NCI-H345 treated with DMSO at 0.1 percent for 48 hours (cell line): ENCODE results near the gene C15orf39.
"Not testable (repeated sequence)": the region's sequence is repeated elsewhere in the genome, so short reads cannot be mapped to it uniquely, and the experiment has no call there.

ENCODE experiments used
- DNase-seq: peaks from one replicate; lab custom pipeline; 2025; ENCODE audit not compliant: unreplicated experiment; lab: John Stamatoyannopoulos, UW

Gene C15orf39

DNA sequence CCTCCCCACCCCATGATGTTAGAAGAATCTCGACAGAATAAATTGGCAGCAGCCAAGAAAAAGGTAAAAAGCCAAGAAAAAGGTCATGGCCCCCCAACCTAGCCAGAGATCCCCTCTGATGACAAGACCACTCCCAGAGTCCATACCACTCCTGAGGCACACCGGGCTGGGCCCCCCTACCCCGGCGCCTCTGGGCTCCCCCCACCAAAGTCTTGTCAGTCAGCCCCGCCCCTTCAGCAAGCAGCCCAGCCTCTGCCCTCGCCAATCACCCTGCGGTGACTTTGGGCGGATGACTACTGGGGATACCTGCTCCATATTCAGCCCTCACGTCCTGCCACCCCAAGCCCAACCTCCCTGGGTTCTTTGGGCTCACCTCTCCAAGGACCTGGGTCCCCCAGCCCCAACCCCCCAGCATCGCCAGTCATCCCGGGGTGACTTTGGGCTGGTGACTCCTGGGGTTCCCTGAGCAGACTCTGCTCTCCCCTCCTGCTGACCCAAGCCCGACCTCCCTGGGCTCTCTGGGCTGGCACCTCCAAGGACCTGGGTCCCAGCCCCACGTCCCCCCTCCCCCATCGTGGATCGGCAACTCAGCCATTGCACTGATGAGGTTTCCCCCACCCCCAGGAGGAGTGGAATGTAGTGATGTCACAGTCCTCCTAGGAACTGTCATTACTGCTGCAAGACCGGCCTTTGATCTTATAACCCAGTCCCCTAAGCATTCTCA lies 57.1 kb downstream of the C15orf39 start:
- not testable (repeated sequence) for DNase-seq

DNA sequence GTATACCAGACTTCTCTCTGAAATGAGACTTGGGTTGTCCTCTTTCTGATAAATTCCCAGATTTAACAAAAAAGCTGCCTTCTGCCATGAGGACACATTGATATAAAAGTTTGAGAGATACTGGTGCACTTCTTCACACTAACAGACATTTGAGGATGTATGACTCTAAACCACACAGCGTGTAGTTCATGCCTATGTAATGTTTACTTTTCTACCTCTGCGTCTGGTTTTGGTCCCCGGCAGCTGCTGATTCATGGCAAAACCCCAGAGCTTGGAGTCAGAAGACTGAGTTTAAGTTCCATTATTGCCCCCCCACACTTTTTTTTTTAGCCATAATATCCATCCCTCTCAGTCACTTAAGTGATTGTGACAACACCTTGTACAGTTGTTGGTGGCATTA lies 58.2 kb downstream of the C15orf39 start:
- DNase-seq = not testable (repeated sequence)
